Measurements from ENCODE around the gene TEK.

GRCh38 chr9:27118916-27119315, 9.9 kb downstream of the TEK start:
- no peak for TF ChIP-seq CTCF (IDR thresholded peaks at IDR 0.05)
- TF ChIP-seq POLR2AphosphoS5 (IDR thresholded peaks at IDR 0.05), result no peak
- no peak for TF ChIP-seq POLR2A (IDR thresholded peaks at IDR 0.05)
